ENCODE measurements around the gene ETV7. TPM values are rescaled to one million over a fixed set of nuclear protein-coding genes. Genes with fewer than 3 reads are reported as not detected.
A peak's percentile ranks its signal among the peaks of the same experiment; 100 is the strongest.
"Not testable (repeated sequence)": the region's sequence is repeated elsewhere in the genome, so short reads cannot be mapped to it uniquely, and the experiment has no call there.

The ETV7 gene
- total RNA-seq, 8 experiments from 2014 or later, result 0.29 to 10.8 (median 0.41) TPM; not detected in 2

GRCh38 chr6:36340618-36341454 lies 46.6 kb downstream of the ETV7 start:
- 0 to 76% (median 21%) methylated on average over 1 to 25 of the region's 36 CpGs; no CpG with 5 or more reads in 2 of the 10 experiments for WGBS, 10 experiments
- in situ Hi-C loops (cut with MboI; ENCODE audit: low pct_unique_long_range_greater_than_20kb in 2 of 9, low sequenced_read_pairs in 9 of 9, unreplicated experiment in 9 of 9), result no loop called here

GRCh38 chr6:36340306-36340617 lies 47.2 kb downstream of the ETV7 start:
- in situ Hi-C loops (cut with MboI; ENCODE audit: low pct_unique_long_range_greater_than_20kb in 2 of 9, low sequenced_read_pairs in 9 of 9, unreplicated experiment in 9 of 9), result no loop called here
- no peak overlapping the region for H3K4me3 ChIP-seq
- H3K4me1 ChIP-seq (replicated peaks in 1 of 2), result peaks cover 0 to 4% of the 10 kb centered on the region in 2 donors
- ATAC-seq (replicated peaks in 6 of 8), result no peak
- H3K27ac ChIP-seq, result no peak overlapping the region
- 0 to 72% (median 50%) methylated on average over 3 to 12 of the region's 12 CpGs; no CpG with 5 or more reads in 3 of the 10 experiments for WGBS, 10 experiments

More at GRCh38 chr6:36340618-36341454, 46.6 kb downstream of the ETV7 start:
- peak; percentile 78 to 97 (median 82) for ATAC-seq (replicated peaks in 6 of 8)
- H3K27ac ChIP-seq, result no peak overlapping the region
- H3K4me3 ChIP-seq, result no peak overlapping the region
- H3K4me1 ChIP-seq (replicated peaks in 1 of 2), result peaks cover 0 to 6% of the 10 kb centered on the region in 2 donors

GRCh38 chr6:36339146-36339545 lies 48.3 kb downstream of the ETV7 start:
- H3K4me1 ChIP-seq (replicated peaks in 1 of 2), result peaks cover 9 to 13% of the 10 kb centered on the region in 2 donors
- H3K27ac ChIP-seq, result no peak overlapping the region
- WGBS, 10 experiments, result 0 to 100% (median 85%) methylated on average over 1 to 5 of the region's 12 CpGs; no CpG with 5 or more reads in 3 of the 10 experiments
- in situ Hi-C loops (cut with MboI; ENCODE audit: low pct_unique_long_range_greater_than_20kb in 2 of 9, low sequenced_read_pairs in 9 of 9, unreplicated experiment in 9 of 9), result no loop called here
- no peak overlapping the region for H3K4me3 ChIP-seq
- ATAC-seq (replicated peaks in 6 of 8), result no peak

- H3K4me3 ChIP-seq; in situ Hi-C loops (cut with MboI; ENCODE audit: low pct_unique_long_range_greater_than_20kb in 2 of 9, low sequenced_read_pairs in 9 of 9, unreplicated experiment in 9 of 9); H3K27ac ChIP-seq; ATAC-seq (replicated peaks in 6 of 8): not testable (repeated sequence)
- WGBS, 10 experiments, result 13 to 100% (median 84%) methylated on average over 1 of the region's 1 CpG; no CpG with 5 or more reads in 6 of the 10 experiments
- peaks cover 18 to 22% of the 10 kb centered on the region in 2 donors for H3K4me1 ChIP-seq (replicated peaks in 1 of 2)
Observed at GRCh38 chr6:36338223-36338622, 49.2 kb downstream of the ETV7 start.

- no peak overlapping the region for H3K27ac ChIP-seq
- ATAC-seq (replicated peaks in 6 of 8), result no peak
- H3K4me3 ChIP-seq, result no peak overlapping the region
- in situ Hi-C loops (cut with MboI; ENCODE audit: low pct_unique_long_range_greater_than_20kb in 2 of 9, low sequenced_read_pairs in 9 of 9, unreplicated experiment in 9 of 9), result no loop called here
- WGBS, 10 experiments, result 71 to 100% (median 83%) methylated on average over 1 of the region's 1 CpG; no CpG with 5 or more reads in 5 of the 10 experiments
- peaks cover 22 to 26% of the 10 kb centered on the region in 2 donors for H3K4me1 ChIP-seq (replicated peaks in 1 of 2)
Observed at GRCh38 chr6:36337814-36338213, 49.7 kb downstream of the ETV7 start.

GRCh38 chr6:36336779-36337241 lies 50.7 kb downstream of the ETV7 start, which contains the start of gene BNIP5:
Gene BNIP5 (minus strand): TSS chr6:36336888. CDS start chr6:36330690, 6,198 bp downstream.
- no peak within 1 kb of the TSS for H3K27ac ChIP-seq
- peaks cover 26% of the 10 kb centered on the region in 2 donors for H3K4me1 ChIP-seq (replicated peaks in 1 of 2)
- no peak for ATAC-seq (replicated peaks in 6 of 8)
- no peak within 1 kb of the TSS for H3K4me3 ChIP-seq
- in situ Hi-C loops (cut with MboI; ENCODE audit: low pct_unique_long_range_greater_than_20kb in 2 of 9, low sequenced_read_pairs in 9 of 9, unreplicated experiment in 9 of 9), result no loop called here
- WGBS, 10 experiments, result 25 to 100% (median 51%) methylated on average over 1 to 3 of the region's 3 CpGs; no CpG with 5 or more reads in 2 of the 10 experiments

GRCh38 chr6:36336208-36336710 lies 51.2 kb downstream of the ETV7 start:
- ATAC-seq (replicated peaks in 6 of 8), result no peak
- in situ Hi-C loops (cut with MboI; ENCODE audit: low pct_unique_long_range_greater_than_20kb in 2 of 9, low sequenced_read_pairs in 9 of 9, unreplicated experiment in 9 of 9), result no loop called here
- Histone ChIP-seq H3K4me1 (replicated peaks in 1 of 2) (peaks cover 24 to 26% of the 10 kb centered on the region in 2 donors), H3K4me3 (no peak overlapping the region), H3K27ac (no peak overlapping the region)
- WGBS, 10 experiments, result 0 to 94% (median 75%) methylated on average over 1 to 5 of the region's 5 CpGs; no CpG with 5 or more reads in 2 of the 10 experiments

GRCh38 chr6:36335465-36336207 lies 51.8 kb downstream of the ETV7 start:
- in situ Hi-C loops (cut with MboI; ENCODE audit: low pct_unique_long_range_greater_than_20kb in 2 of 9, low sequenced_read_pairs in 9 of 9, unreplicated experiment in 9 of 9), result no loop called here
- H3K4me3 ChIP-seq, result no peak overlapping the region
- peaks cover 22 to 26% of the 10 kb centered on the region in 2 donors for H3K4me1 ChIP-seq (replicated peaks in 1 of 2)
- H3K27ac ChIP-seq, result no peak overlapping the region
- ATAC-seq (replicated peaks in 6 of 8), result no peak
- 32 to 95% (median 83%) methylated on average over 1 to 8 of the region's 14 CpGs; no CpG with 5 or more reads in 2 of the 10 experiments for WGBS, 10 experiments

GRCh38 chr6:36334832-36335459 lies 52.5 kb downstream of the ETV7 start:
- Histone ChIP-seq H3K27ac (no peak overlapping the region), H3K4me3 (no peak overlapping the region), H3K4me1 (replicated peaks in 1 of 2) (peaks cover 26 to 29% of the 10 kb centered on the region in 2 donors)
- in situ Hi-C loops (cut with MboI; ENCODE audit: low pct_unique_long_range_greater_than_20kb in 2 of 9, low sequenced_read_pairs in 9 of 9, unreplicated experiment in 9 of 9), result no loop called here
- WGBS, 10 experiments, result 40 to 100% (median 91%) methylated on average over 1 to 13 of the region's 14 CpGs; no CpG with 5 or more reads in 2 of the 10 experiments
- peak in 3 of 8 experiments; percentile 4 to 8 (median 6) for ATAC-seq (replicated peaks in 6 of 8)

- peak; percentile 42 to 84 (median 74) for ATAC-seq (replicated peaks in 6 of 8)
- in situ Hi-C loops (cut with MboI; ENCODE audit: low pct_unique_long_range_greater_than_20kb in 2 of 9, low sequenced_read_pairs in 9 of 9, unreplicated experiment in 9 of 9), result no loop called here
- peaks cover 30 to 31% of the 10 kb centered on the region in 2 donors for H3K4me1 ChIP-seq (replicated peaks in 1 of 2)
- WGBS, 10 experiments, result 17 to 90% (median 40%) methylated on average over 1 to 17 of the region's 20 CpGs; no CpG with 5 or more reads in 1 of the 10 experiments
- H3K27ac ChIP-seq, result peak overlapping the region in 1 of 2 donors; percentile 63
- no peak overlapping the region for H3K4me3 ChIP-seq
Observed at GRCh38 chr6:36333931-36334725, 53.3 kb downstream of the ETV7 start.

GRCh38 chr6:36333171-36333895 lies 54.1 kb downstream of the ETV7 start:
- in situ Hi-C loops (cut with MboI; ENCODE audit: low pct_unique_long_range_greater_than_20kb in 2 of 9, low sequenced_read_pairs in 9 of 9, unreplicated experiment in 9 of 9), result no loop called here
- Histone ChIP-seq H3K4me3 (no peak overlapping the region), H3K27ac (peak overlapping the region in 1 of 2 donors; percentile 63), H3K4me1 (replicated peaks in 1 of 2) (peaks cover 33% of the 10 kb centered on the region in 2 donors)
- ATAC-seq (replicated peaks in 6 of 8), result peak in 3 of 8 experiments; percentile 7 to 40 (median 40)
- whole genome bisulfite sequencing, 10 experiments, result 28 to 90% (median 66%) methylated on average over 1 to 8 of the region's 8 CpGs; no CpG with 5 or more reads in 4 of the 10 experiments

Measured in motor neuron (in vitro differentiated cells).